ENCODE results near the gene NES.

The NES gene

GRCh38 chr1:156717351-156717750 is 40.1 kb upstream of the NES start:
- no peak for TF ChIP-seq CTCF (conservative IDR thresholded peaks at IDR 0.05; ENCODE audit: low read depth, low read length)
- no peak for DNase-seq (ENCODE audit: low read depth)
- H3K4me3 ChIP-seq (ENCODE audit: low read depth, low read length), result no peak overlapping the region

- no peak for DNase-seq (ENCODE audit: low read depth)
- no peak for TF ChIP-seq CTCF (conservative IDR thresholded peaks at IDR 0.05; ENCODE audit: low read depth, low read length)
Observed at GRCh38 chr1:156714830-156715229, 37.6 kb upstream of the NES start.

GRCh38 chr1:156712626-156713025 is 35.4 kb upstream of the NES start:
- no peak overlapping the region for H3K4me3 ChIP-seq (ENCODE audit: low read depth, low read length)
- TF ChIP-seq CTCF (conservative IDR thresholded peaks at IDR 0.05; ENCODE audit: low read depth, low read length), result no peak
- DNase-seq (ENCODE audit: low read depth), result no peak

More at GRCh38 chr1:156714830-156715229, 37.6 kb upstream of the NES start:
- H3K4me3 ChIP-seq (ENCODE audit: low read depth, low read length), result no peak overlapping the region

GRCh38 chr1:156711011-156711817 is 34.0 kb upstream of the NES start:
- TF ChIP-seq CTCF (conservative IDR thresholded peaks at IDR 0.05; ENCODE audit: low read depth, low read length), result no peak
- no peak overlapping the region for H3K4me3 ChIP-seq (ENCODE audit: low read depth, low read length)
- no peak for DNase-seq (ENCODE audit: low read depth)

- TF ChIP-seq CTCF (conservative IDR thresholded peaks at IDR 0.05; ENCODE audit: low read depth, low read length), result no peak
- no peak overlapping the region for H3K4me3 ChIP-seq (ENCODE audit: low read depth, low read length)
- DNase-seq (ENCODE audit: low read depth), result peak; percentile 21
Observed at GRCh38 chr1:156709757-156710489, 32.7 kb upstream of the NES start.

GRCh38 chr1:156709031-156709430 is 31.8 kb upstream of the NES start:
- no peak for DNase-seq (ENCODE audit: low read depth)
- H3K4me3 ChIP-seq (ENCODE audit: low read depth, low read length), result no peak overlapping the region
- no peak for TF ChIP-seq CTCF (conservative IDR thresholded peaks at IDR 0.05; ENCODE audit: low read depth, low read length)
